ENCODE results near the gene KIF3A.

KIF3A gene

DNA sequence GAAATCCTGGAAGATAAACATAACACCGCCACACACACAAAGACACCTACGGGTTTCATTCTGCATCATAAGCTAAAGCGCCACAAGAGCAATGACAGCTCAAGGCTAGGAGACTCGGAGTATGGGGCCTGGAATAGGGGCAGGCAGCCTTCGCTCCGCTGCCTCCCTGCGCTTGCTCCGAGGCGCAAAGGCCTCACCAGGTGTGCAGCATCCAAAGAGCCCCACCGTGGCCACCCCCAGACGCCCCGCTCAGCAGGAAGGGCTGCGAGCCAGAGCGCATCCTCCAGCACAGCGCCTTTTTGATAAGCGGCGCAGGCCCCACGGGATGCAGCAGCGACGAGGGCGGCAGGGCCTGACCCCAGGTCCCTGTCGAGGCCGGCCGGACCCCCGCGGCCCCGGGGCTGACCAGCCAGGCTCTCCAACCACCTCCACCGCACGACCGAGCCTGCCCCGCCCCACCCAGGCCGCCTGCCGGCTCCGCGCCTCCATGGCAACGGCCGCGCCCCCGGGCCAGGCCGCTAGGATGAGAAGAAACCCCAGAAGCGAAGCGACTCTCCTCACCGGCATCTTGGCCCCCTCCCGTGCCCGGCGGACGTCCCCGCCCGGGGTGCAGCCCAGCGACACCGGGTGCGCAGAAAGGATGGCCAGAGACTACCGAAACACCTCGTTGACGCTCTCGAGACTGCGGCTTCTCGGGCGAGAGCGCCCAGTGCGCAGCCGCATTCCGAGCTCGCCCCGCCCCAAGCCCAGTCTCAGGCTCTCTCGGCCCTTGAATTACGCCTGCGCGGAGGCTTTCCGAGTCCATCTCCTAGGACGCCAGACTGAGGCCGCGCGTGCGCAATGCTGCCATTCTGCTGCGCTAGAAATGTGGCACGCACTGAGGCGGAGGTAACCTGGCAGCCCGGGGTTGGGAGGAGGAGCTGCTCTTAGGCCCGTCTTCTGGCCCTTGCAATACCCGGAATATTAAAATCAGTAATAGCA is at the start of gene KIF3A:
Gene KIF3A, minus strand, starts transcription at position 694 of the 981 bp plus-strand sequence. Its CDS starts 127 bp downstream, at position 567.
- DNase-seq (ENCODE audit: low spot score): peak; percentile 100

DNA sequence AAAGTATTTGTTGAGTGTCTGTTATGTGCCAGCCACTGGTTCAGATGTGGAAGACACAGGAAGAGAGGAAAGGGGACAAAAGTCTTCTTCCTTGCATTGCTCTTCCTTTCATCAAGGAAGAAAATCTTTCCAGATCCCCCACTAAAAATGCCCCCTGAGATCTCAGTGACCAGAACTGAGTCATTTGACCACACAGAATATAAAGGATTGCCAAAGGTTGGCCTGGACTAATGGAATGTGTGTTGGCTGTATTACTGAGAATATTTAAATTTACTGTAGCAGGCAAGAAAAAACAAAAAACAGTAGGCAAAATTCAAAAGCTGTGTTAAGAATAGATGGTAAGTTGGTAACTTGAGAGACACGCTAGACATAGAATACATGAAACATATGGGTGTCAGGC is 49.7 kb upstream of the KIF3A start:
- DNase-seq (ENCODE audit: low spot score): peak; percentile 63

GRCh38 chr5:132785864-132786263 is 48.5 kb upstream of the KIF3A start:
- no peak for DNase-seq (ENCODE audit: low spot score)

DNA sequence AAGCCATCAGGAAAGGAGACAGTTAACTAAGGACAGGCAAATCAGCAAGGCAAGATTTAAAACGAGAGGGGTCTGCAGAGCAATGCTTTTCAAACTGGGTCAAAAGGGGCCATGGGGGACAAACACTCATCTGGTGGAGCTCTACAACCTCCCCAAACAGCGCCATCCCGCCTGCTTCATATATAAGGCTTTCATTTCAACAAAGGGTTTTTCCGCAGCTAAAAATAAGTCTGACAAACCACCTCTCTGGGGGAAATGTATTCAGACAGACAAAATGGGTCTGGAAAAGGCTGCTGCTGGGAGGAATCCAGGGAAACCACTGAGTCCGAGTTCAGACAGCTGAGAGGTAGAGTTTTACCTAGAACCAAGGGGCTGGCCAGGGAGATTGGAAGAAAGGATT is 48.0 kb upstream of the KIF3A start:
- DNase-seq (ENCODE audit: low spot score): no peak

GRCh38 chr5:132782101-132782500 is 44.8 kb upstream of the KIF3A start:
- DNase-seq (ENCODE audit: low spot score): peak; percentile 57

GRCh38 chr5:132781029-132781428 is 43.7 kb upstream of the KIF3A start:
- no peak for DNase-seq (ENCODE audit: low spot score)

- no peak for DNase-seq (ENCODE audit: low spot score)
These were observed 43.2 kb upstream of the KIF3A start for GRCh38 chr5:132780577-132780976.

GRCh38 chr5:132779961-132780360 is 42.6 kb upstream of the KIF3A start:
- no peak for DNase-seq (ENCODE audit: low spot score)

- no peak for DNase-seq (ENCODE audit: low spot score)
These were observed 41.5 kb upstream of the KIF3A start for GRCh38 chr5:132778856-132779255.

DNA sequence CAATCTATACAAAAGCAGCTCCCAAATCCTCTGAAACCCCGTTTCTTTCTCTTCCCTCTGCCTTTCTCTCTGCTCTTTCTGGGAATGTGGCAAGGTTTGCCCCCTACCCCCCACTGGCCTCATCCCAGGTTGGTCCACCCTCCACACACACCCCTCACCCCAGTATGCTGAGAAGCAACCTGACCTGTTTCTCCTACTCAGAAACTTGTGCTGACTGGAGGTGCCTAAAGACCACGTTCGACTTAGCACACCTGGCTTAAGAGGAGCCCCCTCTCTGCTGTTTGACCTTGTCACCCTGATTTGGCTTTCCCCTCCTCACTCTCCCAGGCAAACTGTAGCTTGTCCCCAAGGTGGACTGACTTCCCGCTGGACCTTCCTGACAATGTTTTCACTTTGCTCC is 40.8 kb upstream of the KIF3A start:
- no peak for DNase-seq (ENCODE audit: low spot score)

GRCh38 chr5:132777209-132778069 is 40.1 kb upstream of the KIF3A start, which contains the start of gene SEPTIN8:
TSS of gene SEPTIN8 (minus strand) at chr5:132777239. CDS start at chr5:132777137, 102 bp downstream.
- peak; percentile 81 for DNase-seq (ENCODE audit: low spot score)

DNA sequence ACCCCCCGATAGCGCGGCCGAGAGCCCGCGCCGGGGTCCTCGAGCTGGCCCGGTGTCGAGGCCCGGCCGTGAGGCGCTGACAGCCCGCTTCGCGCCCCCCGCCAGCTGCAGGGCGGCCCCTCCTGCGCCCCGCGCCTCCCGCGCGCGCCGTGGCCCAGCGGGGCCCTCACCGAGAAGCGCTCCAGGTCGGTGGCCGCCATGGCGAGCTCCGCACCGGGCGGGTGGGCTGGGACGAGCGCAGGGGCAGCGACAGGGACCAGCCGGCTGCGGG is 39.5 kb upstream of the KIF3A start:
- no peak for DNase-seq (ENCODE audit: low spot score)

DNA sequence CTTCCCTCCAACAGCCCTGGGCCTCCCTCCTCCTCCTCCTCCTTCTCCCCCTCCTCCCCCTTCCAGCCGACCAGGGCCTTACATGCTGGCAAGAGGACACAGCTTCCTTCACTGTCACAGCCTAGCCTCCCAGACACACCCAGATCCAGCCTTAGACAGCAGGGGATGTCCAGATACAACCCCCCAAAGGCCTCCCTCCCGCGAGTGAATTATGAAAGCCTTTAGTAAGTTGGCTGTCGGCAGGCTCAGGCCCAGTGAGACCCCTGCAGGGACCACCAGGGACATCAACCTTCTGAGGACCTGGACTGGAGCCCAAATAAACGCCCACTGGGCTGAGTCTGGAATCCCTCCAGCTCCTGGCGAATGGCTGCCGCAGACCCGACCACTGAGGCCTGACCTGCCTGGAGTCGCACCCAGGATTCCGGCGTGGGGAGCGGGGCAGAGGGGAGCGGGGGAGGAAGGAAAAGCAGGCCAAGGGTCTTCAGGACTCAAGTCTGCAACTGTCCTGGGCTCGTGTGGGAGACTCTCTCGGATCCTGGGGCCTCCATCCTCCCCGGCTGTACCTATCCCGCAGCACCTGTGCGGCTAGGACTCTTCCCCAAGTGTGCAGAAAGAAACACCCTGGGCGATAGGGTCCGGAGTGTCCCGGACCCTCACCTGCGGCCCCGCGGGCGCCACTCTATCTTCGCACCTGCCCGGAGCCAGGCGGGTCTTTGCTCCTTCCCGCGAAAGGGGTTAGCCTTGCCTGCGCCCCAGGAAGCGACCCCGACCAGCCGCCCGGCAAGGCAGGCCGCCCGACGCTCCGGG is 39.0 kb upstream of the KIF3A start:
- peak; percentile 60 for DNase-seq (ENCODE audit: low spot score)

- DNase-seq (ENCODE audit: low spot score): no peak
These were observed 38.2 kb upstream of the KIF3A start for GRCh38 chr5:132775476-132775961.

GRCh38 chr5:132774896-132775295 is 37.5 kb upstream of the KIF3A start:
- DNase-seq (ENCODE audit: low spot score): no peak

DNA sequence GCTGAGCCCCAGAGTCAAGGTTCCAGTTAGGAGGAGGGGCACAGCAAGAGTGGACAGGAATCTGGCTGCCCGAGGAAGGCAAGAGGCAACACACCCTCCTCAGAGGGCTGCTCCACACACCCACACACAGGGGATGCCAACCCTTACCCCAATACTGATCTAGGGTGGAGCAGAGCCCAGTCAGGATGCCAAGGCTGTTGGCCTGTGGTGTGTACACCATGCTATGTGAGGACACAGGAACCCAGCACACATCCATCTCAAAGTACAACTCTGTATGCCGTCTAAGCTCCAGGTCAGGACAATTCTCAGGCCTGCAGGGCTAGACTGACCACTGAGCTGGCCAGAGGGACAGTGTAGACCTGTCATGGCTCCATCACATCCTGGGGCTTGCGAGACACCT is 37.1 kb upstream of the KIF3A start:
- DNase-seq (ENCODE audit: low spot score): no peak

DNA sequence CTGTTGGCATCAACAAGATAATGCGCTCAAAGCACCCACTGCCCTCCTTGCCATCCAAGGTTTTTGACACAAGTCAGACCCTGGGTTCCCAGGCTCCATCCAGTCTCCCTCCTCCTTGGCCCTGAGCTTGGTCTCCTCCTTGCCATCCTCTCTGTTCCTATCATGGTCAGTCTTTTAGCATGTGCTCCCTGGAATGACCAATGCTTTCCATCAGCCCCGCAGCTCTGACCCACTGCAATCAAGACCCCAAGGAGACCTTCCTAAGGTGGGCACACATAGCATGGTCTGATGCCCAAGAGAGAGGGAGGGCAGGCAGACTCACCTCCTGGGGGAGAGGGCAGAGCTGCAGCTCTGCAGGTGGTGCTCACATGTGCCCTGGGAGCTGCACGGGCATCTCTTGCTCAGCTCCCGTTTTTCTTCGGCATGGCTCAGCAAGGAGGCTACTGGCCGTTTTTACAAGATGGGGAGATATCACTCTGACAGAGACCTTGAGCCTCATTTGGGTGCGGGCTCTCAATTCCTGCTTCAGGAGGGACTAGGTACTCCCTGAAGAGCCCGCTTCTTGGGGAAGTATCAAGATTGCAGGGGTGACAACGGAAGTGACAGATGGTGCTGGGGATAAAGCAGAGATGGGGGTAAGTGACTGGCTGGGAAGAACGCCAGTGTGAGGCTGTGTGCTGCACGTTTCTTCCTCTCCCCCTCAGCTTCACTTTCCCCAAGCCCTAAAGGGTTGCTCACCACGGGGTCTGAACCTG is 36.4 kb upstream of the KIF3A start:
- DNase-seq (ENCODE audit: low spot score): no peak

- DNase-seq (ENCODE audit: low spot score): no peak
These were observed 35.8 kb upstream of the KIF3A start for GRCh38 chr5:132773114-132773513.

DNA sequence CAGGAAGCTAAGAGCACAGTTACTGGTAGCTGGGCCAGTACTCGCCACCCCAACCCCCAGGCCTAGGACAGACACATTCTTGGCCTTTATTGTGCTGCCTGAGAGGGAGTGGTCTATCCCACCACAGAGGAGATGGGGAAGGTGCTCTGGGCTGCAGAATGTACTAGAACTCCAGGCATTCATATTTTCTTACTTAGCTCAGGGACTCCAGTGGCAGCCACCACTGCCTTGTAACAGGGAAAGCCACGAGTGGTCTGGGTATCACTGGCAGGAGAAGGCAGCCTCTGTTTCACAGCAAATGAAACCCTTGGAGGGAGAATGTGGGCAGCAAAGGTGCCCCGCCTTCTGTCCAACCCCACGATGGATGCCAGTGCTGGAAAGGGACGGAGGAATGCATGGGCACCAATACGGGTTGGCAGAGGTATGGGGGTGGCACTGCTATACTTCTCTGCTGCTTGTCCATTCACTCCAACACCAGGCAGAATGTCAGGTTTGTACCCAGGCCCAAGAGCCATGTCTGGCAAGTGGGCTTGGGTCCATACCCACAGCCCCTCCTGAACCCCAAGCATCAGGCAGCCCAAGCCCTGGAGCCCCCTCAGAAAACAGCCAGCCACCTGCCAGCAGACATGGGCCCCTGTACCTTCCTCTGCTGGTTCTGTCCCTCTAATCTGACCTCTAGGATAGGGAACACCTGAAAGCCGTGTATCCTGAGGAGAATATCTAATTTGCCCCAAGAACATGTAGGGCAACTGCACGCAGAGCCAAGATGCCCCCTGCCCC is 35.1 kb upstream of the KIF3A start:
- DNase-seq (ENCODE audit: low spot score): no peak

- peak; percentile 79 for DNase-seq (ENCODE audit: low spot score)
These were observed 34.2 kb upstream of the KIF3A start for GRCh38 chr5:132771503-132771998.
